Left lung (tissue), 10 donors: Measurements from ENCODE around the gene DUXA. TPM values are rescaled to one million over a fixed set of nuclear protein-coding genes. Genes with fewer than 3 reads are reported as not detected.
"Not testable (repeated sequence)": the region's sequence is repeated elsewhere in the genome, so short reads cannot be mapped to it uniquely, and the experiment has no call there.

Source experiments
- ATAC-seq: fragments of 200-7000 bp; cut with Tn5 transposase; one replicate; pipeline ENCODE4 v1.9.1; 2020; ENCODE audit warnings: moderate library complexity
- DNase-seq, 4 donors: peaks; one replicate each; pipeline ENCODE4 v3.0.0-alpha.2; 2013 to 2020
- H3K27ac ChIP-seq, 2 donors: fragments of 200-600 bp; sonication (generic) in 1 of 2; one replicate each; pipeline versions ENCODE4 v1.5.0 to v1.8.0; 2020 to 2021
- H3K27me3 ChIP-seq, 2 donors: fragments of 200-600 bp; sonication (generic) in 1 of 2; one replicate each; pipeline versions ENCODE4 v1.5.0 to v1.8.0; 2020 to 2021
- H3K36me3 ChIP-seq, 2 donors: fragments of 200-600 bp; sonication (generic) in 1 of 2; one replicate each; pipeline versions ENCODE4 v1.5.0 to v1.8.0; 2020 to 2021
- H3K4me1 ChIP-seq, 2 donors: fragments of 200-600 bp; one replicate each; pipeline ENCODE4 v1.8.0; 2021
- H3K4me3 ChIP-seq, 2 donors: fragments of 200-600 bp; sonication (generic) in 1 of 2; one replicate each; pipeline versions ENCODE4 v1.5.0 to v1.8.0; 2020 to 2021; ENCODE audit warnings: mild to moderate bottlenecking in 1 of 2
- H3K9me3 ChIP-seq, 2 donors: fragments of 200-600 bp; sonication (generic) in 1 of 2; one replicate each; pipeline versions ENCODE4 v1.5.0 to v1.8.0; 2020 to 2021
- CTCF ChIP-seq, 2 donors: fragments of 200-600 bp; sonication (generic) in 1 of 2; IDR thresholded peaks; one replicate each; pipeline versions ENCODE4 v1.5.0 to v1.8.0; 2021; ENCODE audit warnings: antibody characterized with exemption in 2 of 2
- intact Hi-C, 2 donors: fragments of 100-400 bp; cut with DNase I; formaldehyde crosslinking; loops; one replicate each; pipeline versions ENCODE4 v1.11.2 to v1.14.2; 2022
- polyA plus RNA-seq, 6 donors: library from polyadenylated mRNA; unstranded; fragments of 120-200 nt; gene quantifications; one replicate each; pipeline ENCODE4 v1.2.1, GENCODE V29; 2013; ENCODE audit not compliant: insufficient read length in 6 of 6
- total RNA-seq, 2 donors: library from RNA; stranded (reverse); fragmentation: NEBNext Ultra II Directional; extraction: Animal tissue kit (Norgen Biotek cat#: 25700); gene quantifications; one replicate each; pipeline ENCODE4 v1.2.1, GENCODE V29; 2021
- donor health status: DM: no; HTN: yes; CAD: no.
- donor health status: DM: no; HTN: no; CAD: no.

Gene DUXA
- total and polyA plus RNA-seq, 8 donors: not detected

GRCh38 chr19:57161985-57162539 lies 5.2 kb downstream of the DUXA start:
- Histone ChIP-seq H3K27me3 (no peaks in the 10 kb centered on the region), H3K27ac (peak overlapping the region in 1 of 2 donors; percentile 33), H3K4me3 (no peak overlapping the region), H3K4me1 (no peaks in the 10 kb centered on the region), H3K36me3 (no peaks in the 10 kb centered on the region), H3K9me3 (peaks cover 0 to 37% of the 10 kb centered on the region in 2 donors)
- intact Hi-C loops: no loop called here
- TF ChIP-seq CTCF (IDR thresholded peaks at IDR 0.05): no peak
- ATAC-seq: peak; percentile 31
- no peak for DNase-seq

GRCh38 chr19:57152921-57153320 lies 14.4 kb downstream of the DUXA start:
- intact Hi-C loops: no loop called here
- no peak for TF ChIP-seq CTCF (IDR thresholded peaks at IDR 0.05)
- ATAC-seq (no peak), DNase-seq (no peak)
- Histone ChIP-seq H3K27me3 (no peaks in the 10 kb centered on the region), H3K27ac (no peak overlapping the region), H3K9me3 (peaks cover 0 to 53% of the 10 kb centered on the region in 2 donors), H3K4me1 (no peaks in the 10 kb centered on the region), H3K36me3 (no peaks in the 10 kb centered on the region), H3K4me3 (no peak overlapping the region)

DNA sequence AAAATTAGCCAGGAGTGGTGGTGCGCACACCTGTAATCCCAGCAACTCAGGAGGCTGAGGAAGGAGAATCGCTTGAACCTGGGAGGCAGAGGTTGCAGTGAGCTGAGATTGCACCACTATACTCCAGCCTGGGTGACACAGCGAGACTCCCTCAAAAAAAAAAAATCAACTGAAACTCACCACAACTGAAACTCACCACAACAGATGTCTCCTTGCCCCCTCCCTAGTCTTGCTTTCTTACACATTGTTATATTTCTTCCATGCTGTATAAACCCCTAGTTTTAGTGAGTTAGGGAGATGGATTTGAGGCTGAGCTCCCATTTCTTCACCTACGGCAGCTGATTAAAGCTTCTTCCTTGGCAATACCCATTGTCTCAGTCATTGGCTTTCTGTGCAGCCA lies 25.6 kb downstream of the DUXA start:
- intact Hi-C loops: no loop called here
- H3K4me3 ChIP-seq: no peak overlapping the region
- no peak overlapping the region for H3K27ac ChIP-seq
- no peaks in the 10 kb centered on the region for H3K27me3 ChIP-seq
- TF ChIP-seq CTCF (IDR thresholded peaks at IDR 0.05): no peak
- no peaks in the 10 kb centered on the region for H3K4me1 ChIP-seq
- peaks cover 0 to 73% of the 10 kb centered on the region in 2 donors for H3K9me3 ChIP-seq
- no peak for DNase-seq
- no peak for ATAC-seq
- no peaks in the 10 kb centered on the region for H3K36me3 ChIP-seq

DNA sequence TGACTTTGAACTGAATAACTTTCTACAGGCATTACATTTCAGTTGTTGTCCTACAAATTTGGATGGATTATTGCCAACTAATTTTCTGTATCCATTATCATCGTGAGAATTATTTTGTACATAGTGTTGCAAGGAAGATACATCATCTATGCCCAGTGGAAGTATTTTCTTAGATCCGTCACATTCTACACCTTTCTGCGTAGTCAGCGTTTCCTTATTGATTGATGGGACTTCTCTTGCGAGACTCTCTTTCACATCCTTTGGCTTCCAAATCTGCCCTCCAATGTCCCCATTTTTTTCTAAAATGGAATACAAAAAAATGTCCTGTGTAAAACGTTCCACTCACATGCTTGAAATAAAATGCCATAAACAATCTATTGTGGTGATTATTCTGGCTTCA lies 31.5 kb downstream of the DUXA start:
- intact Hi-C loops: no loop called here
- Histone ChIP-seq H3K4me1 (no peaks in the 10 kb centered on the region), H3K36me3 (no peaks in the 10 kb centered on the region), H3K27me3 (no peaks in the 10 kb centered on the region), H3K4me3 (no peak overlapping the region), H3K9me3 (peaks cover 0 to 64% of the 10 kb centered on the region in 2 donors), H3K27ac (no peak overlapping the region)
- DNase-seq (no peak), ATAC-seq (no peak)
- TF ChIP-seq CTCF (IDR thresholded peaks at IDR 0.05): no peak

DNA sequence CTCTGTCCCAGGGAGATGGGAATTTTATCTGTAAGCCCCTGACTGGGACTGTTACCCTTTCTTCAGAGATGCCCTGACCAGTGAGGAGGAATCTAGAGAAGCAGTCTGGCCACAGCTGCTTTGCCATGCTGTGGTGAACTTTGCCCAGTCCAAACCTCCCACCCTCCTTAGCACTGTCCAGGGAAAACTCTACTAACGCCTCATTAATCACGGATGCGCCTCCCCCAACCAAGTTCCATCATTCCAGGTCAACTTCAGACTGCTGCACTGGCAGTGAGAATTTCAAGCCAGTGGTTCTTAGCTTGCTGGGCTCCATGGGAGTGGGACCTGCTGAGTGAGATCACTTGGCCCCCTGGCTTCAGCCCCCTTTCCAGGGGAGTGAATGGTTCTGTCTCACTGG lies 39.9 kb downstream of the DUXA start:
- H3K27ac ChIP-seq, H3K4me1 ChIP-seq, H3K4me3 ChIP-seq, ATAC-seq, DNase-seq, intact Hi-C loops, H3K36me3 ChIP-seq: not testable (repeated sequence)
- Histone ChIP-seq H3K9me3 (peaks cover 0 to 28% of the 10 kb centered on the region in 2 donors), H3K27me3 (peaks cover 0 to 17% of the 10 kb centered on the region in 2 donors)

- Histone ChIP-seq H3K9me3 (peaks cover 0 to 31% of the 10 kb centered on the region in 2 donors), H3K36me3 (no peaks in the 10 kb centered on the region), H3K27ac (no peak overlapping the region), H3K4me3 (no peak overlapping the region), H3K4me1 (no peaks in the 10 kb centered on the region), H3K27me3 (peaks cover 0 to 24% of the 10 kb centered on the region in 2 donors)
- intact Hi-C loops: no loop called here
- no peak for TF ChIP-seq CTCF (IDR thresholded peaks at IDR 0.05)
- ATAC-seq (no peak), DNase-seq (no peak)
Observed at GRCh38 chr19:57123882-57124281, 43.4 kb downstream of the DUXA start.
